Thoracic aorta (tissue), 2 donors: Measurements from ENCODE around the gene LRCOL1. TPM values are rescaled to one million over a fixed set of nuclear protein-coding genes. Genes with fewer than 3 reads are reported as not detected.
"Not testable (repeated sequence)": the region's sequence is repeated elsewhere in the genome, so short reads cannot be mapped to it uniquely, and the experiment has no call there.

Experiments
- ATAC-seq: fragments of 150-250 bp; one replicate; pipeline ENCODE4 v1.8.0; 2017; ENCODE audit warnings: low read depth; ENCODE audit not compliant: insufficient number of reproducible peaks, low FRiP score
- DNase-seq: peaks from one replicate; pipeline ENCODE4 v3.0.0-alpha.2; 2020; ENCODE audit warnings: low spot score
- H3K27ac ChIP-seq, 2 donors: fragments of 200-600 bp; sonication (generic); 1 replicate in 1 of 2; 2 replicates in 1 of 2; pipeline ENCODE4 v1.5.1; 2016; ENCODE audit warnings: mild to moderate bottlenecking in 2 of 2, moderate library complexity in 2 of 2
- H3K27me3 ChIP-seq: fragments of 200-600 bp; sonication (generic); replicated peaks from 2 replicates; pipeline ENCODE4 v1.6.0; 2016; ENCODE audit warnings: mild to moderate bottlenecking; ENCODE audit not compliant: insufficient read depth
- H3K36me3 ChIP-seq: fragments of 200-600 bp; sonication (generic); one replicate; pipeline ENCODE4 v1.5.1; 2016
- H3K4me1 ChIP-seq, 2 donors: fragments of 200-600 bp; sonication (generic); 1 replicate in 1 of 2; 2 replicates in 1 of 2; pipeline versions ENCODE4 v1.5.1 to v1.6.0; 2016; ENCODE audit warnings: low read depth in 2 of 2, mild to moderate bottlenecking in 1 of 2; ENCODE audit not compliant: control insufficient read depth in 1 of 2
- H3K4me3 ChIP-seq: fragments of 200-600 bp; sonication (generic); 2 replicates; pipeline ENCODE4 v1.5.1; 2016; ENCODE audit warnings: mild to moderate bottlenecking
- H3K9me3 ChIP-seq: fragments of 200-600 bp; sonication (generic); 2 replicates; pipeline ENCODE4 v1.5.1; 2016
- CTCF ChIP-seq: fragments of 200-600 bp; sonication (generic); IDR thresholded peaks from one replicate; pipeline ENCODE4 v1.5.1; 2019; ENCODE audit warnings: antibody characterized with exemption
- total RNA-seq, 2 donors: library from RNA; depleted of rRNA; stranded (reverse); fragments of >200 nt; gene quantifications; one replicate each; pipeline versions ENCODE4 v1.1.0 to v1.2.3, GENCODE V29; 2016

LRCOL1 gene
- total RNA-seq, 2 donors from 2014 or later: not detected

GRCh38 chr12:132602572-132603239 lies 7.7 kb downstream of the LRCOL1 start:
- no peaks in the 10 kb centered on the region for H3K36me3 ChIP-seq
- peaks cover 0 to 16% of the 10 kb centered on the region in 2 donors for H3K4me1 ChIP-seq
- no peak for DNase-seq
- no peak for TF ChIP-seq CTCF
- H3K27me3 ChIP-seq: no peaks in the 10 kb centered on the region
- H3K4me3 ChIP-seq: no peak overlapping the region
- H3K27ac ChIP-seq: no peak overlapping the region
- H3K9me3 ChIP-seq: no peaks in the 10 kb centered on the region
- no peak for ATAC-seq

GRCh38 chr12:132601171-132601883 lies 9.1 kb downstream of the LRCOL1 start:
- H3K27ac ChIP-seq: no peak overlapping the region

GRCh38 chr12:132600048-132601032 lies 10.0 kb downstream of the LRCOL1 start:
- H3K27ac ChIP-seq: no peak overlapping the region
- no peak for ATAC-seq
- H3K4me1 ChIP-seq: peaks cover 0 to 20% of the 10 kb centered on the region in 2 donors
- H3K4me3 ChIP-seq: peak overlapping the region; percentile 63
- DNase-seq: no peak
- H3K36me3 ChIP-seq: no peaks in the 10 kb centered on the region
- TF ChIP-seq CTCF: peak; percentile 45
- H3K9me3 ChIP-seq: no peaks in the 10 kb centered on the region
- H3K27me3 ChIP-seq: no peaks in the 10 kb centered on the region

More at GRCh38 chr12:132601171-132601883, 9.1 kb downstream of the LRCOL1 start:
- ATAC-seq (no peak), DNase-seq (no peak)
- Histone ChIP-seq H3K9me3 (no peaks in the 10 kb centered on the region), H3K27me3 (no peaks in the 10 kb centered on the region), H3K4me1 (peaks cover 0 to 20% of the 10 kb centered on the region in 2 donors), H3K4me3 (peak overlapping the region; percentile 63), H3K36me3 (no peaks in the 10 kb centered on the region)
- TF ChIP-seq CTCF: no peak

GRCh38 chr12:132599502-132599901 lies 10.9 kb downstream of the LRCOL1 start:
- not testable (repeated sequence) for H3K9me3 ChIP-seq, ATAC-seq, H3K27me3 ChIP-seq, DNase-seq, H3K27ac ChIP-seq, H3K36me3 ChIP-seq, H3K4me3 ChIP-seq
- H3K4me1 ChIP-seq: peaks cover 0 to 20% of the 10 kb centered on the region in 2 donors

GRCh38 chr12:132597333-132598316 lies 12.8 kb downstream of the LRCOL1 start:
- no peak for TF ChIP-seq CTCF
- peaks cover 0 to 14% of the 10 kb centered on the region in 2 donors for H3K4me1 ChIP-seq
- ATAC-seq: no peak
- DNase-seq: no peak
- no peaks in the 10 kb centered on the region for H3K9me3 ChIP-seq
- no peaks in the 10 kb centered on the region for H3K27me3 ChIP-seq
- no peaks in the 10 kb centered on the region for H3K36me3 ChIP-seq
- peak overlapping the region; percentile 73 for H3K4me3 ChIP-seq
- peak overlapping the region in 1 of 2 donors; percentile 54 for H3K27ac ChIP-seq
